ENCODE measurements around the gene CIT.

- TF ChIP-seq POLR2AphosphoS5 (IDR thresholded peaks at IDR 0.05; ENCODE audit: low read depth, low read length) (no peak), POLR2A (IDR thresholded peaks at IDR 0.05; ENCODE audit: low read depth, low read length) (no peak), TAF1 (IDR thresholded peaks at IDR 0.05; ENCODE audit: low read depth, low read length) (no peak), PAX5 (IDR thresholded peaks at IDR 0.05; ENCODE audit: insufficient read depth, low read length, severe bottlenecking) (no peak)
Measured at GRCh38 chr12:119718141-119718540, 159.0 kb downstream of the CIT start.

All from GM12891 (cell line).